Measurements from ENCODE around the gene NKX3-2.

NKX3-2 gene

DNA sequence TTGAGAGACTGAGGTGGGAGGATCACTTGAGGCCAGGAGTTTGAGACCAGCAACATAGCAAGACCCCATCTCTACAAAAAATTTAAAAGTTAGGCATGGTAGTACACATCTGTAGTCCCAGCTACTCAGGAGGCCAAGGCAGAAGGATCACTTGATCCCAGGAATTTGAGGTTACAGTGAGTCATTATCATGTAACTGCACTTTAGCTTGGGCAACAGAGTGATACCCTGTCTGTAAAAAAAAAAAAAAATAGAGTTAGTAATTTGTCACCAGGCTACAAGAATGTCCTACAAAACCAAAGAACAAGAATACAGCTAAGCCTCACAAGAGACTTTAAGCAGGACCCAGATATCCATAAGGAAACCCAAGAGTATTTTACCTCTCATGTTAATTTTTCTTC, 33.2 kb downstream of the NKX3-2 start:
- TF ChIP-seq GLIS3 (CRISPR knock-in tag; IDR thresholded peaks at IDR 0.05): no peak
- TF ChIP-seq CSDC2 (CRISPR knock-in tag; IDR thresholded peaks at IDR 0.05): no peak
- ATAC-seq: no peak

DNA sequence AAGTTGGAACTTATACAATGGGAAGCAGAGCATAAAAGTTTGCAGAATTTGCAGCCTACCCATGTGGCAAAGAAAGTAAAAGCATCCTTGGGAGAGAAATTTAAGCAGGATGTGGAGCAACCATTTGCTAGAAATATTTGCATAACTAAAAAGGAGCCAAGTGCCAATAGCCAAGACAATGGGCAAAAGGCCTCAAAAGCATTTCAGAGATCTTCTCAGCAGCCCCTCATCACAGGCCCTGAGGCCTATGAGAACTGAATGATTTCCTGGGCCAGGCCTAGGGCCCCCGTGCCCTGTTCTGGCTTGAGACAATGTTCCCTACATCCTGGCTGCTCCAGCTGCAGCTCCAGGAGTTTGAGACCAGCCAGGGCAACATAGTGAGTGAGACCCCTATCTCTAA, 34.9 kb downstream of the NKX3-2 start:
- no peak for ATAC-seq
- TF ChIP-seq GLIS3 (CRISPR knock-in tag; IDR thresholded peaks at IDR 0.05) (no peak), ZFP30 (CRISPR knock-in tag; IDR thresholded peaks at IDR 0.05) (no peak), ZFP3 (CRISPR knock-in tag; IDR thresholded peaks at IDR 0.05) (no peak), TOX (CRISPR knock-in tag; IDR thresholded peaks at IDR 0.05; ENCODE audit: borderline replicate concordance) (no peak), CREB5 (CRISPR knock-in tag; IDR thresholded peaks at IDR 0.05; ENCODE audit: low read depth) (no peak), ISL1 (CRISPR knock-in tag; IDR thresholded peaks at IDR 0.05) (no peak), CSDC2 (CRISPR knock-in tag; IDR thresholded peaks at IDR 0.05) (no peak), PPARA (CRISPR knock-in tag; IDR thresholded peaks at IDR 0.05; ENCODE audit: borderline replicate concordance) (no peak), ESRRG (CRISPR knock-in tag; IDR thresholded peaks at IDR 0.05) (no peak), SNAI2 (CRISPR knock-in tag; IDR thresholded peaks at IDR 0.05) (no peak), OSR1 (CRISPR knock-in tag; IDR thresholded peaks at IDR 0.05) (no peak), ZNF565 (CRISPR knock-in tag; conservative IDR thresholded peaks at IDR 0.05; ENCODE audit: low read depth) (no peak), ARNTL (CRISPR knock-in tag; IDR thresholded peaks at IDR 0.05; ENCODE audit: borderline replicate concordance, low read depth) (no peak), RARB (CRISPR knock-in tag; IDR thresholded peaks at IDR 0.05) (no peak), TCF4 (CRISPR knock-in tag; IDR thresholded peaks at IDR 0.05; ENCODE audit: borderline replicate concordance) (no peak), ZC3H10 (CRISPR knock-in tag; IDR thresholded peaks at IDR 0.05) (no peak), ZNF8 (CRISPR knock-in tag; IDR thresholded peaks at IDR 0.05) (no peak)
- TF ChIP-seq, protein P1, sequence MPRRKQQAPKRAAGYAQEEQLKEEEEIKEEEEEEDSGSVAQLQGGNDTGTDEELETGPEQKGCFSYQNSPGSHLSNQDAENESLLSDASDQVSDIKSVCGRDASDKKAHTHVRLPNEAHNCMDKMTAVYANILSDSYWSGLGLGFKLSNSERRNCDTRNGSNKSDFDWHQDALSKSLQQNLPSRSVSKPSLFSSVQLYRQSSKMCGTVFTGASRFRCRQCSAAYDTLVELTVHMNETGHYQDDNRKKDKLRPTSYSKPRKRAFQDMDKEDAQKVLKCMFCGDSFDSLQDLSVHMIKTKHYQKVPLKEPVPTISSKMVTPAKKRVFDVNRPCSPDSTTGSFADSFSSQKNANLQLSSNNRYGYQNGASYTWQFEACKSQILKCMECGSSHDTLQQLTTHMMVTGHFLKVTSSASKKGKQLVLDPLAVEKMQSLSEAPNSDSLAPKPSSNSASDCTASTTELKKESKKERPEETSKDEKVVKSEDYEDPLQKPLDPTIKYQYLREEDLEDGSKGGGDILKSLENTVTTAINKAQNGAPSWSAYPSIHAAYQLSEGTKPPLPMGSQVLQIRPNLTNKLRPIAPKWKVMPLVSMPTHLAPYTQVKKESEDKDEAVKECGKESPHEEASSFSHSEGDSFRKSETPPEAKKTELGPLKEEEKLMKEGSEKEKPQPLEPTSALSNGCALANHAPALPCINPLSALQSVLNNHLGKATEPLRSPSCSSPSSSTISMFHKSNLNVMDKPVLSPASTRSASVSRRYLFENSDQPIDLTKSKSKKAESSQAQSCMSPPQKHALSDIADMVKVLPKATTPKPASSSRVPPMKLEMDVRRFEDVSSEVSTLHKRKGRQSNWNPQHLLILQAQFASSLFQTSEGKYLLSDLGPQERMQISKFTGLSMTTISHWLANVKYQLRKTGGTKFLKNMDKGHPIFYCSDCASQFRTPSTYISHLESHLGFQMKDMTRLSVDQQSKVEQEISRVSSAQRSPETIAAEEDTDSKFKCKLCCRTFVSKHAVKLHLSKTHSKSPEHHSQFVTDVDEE (CRISPR knock-in tag; IDR thresholded peaks at IDR 0.05): no peak
- TF ChIP-seq, protein P2, sequence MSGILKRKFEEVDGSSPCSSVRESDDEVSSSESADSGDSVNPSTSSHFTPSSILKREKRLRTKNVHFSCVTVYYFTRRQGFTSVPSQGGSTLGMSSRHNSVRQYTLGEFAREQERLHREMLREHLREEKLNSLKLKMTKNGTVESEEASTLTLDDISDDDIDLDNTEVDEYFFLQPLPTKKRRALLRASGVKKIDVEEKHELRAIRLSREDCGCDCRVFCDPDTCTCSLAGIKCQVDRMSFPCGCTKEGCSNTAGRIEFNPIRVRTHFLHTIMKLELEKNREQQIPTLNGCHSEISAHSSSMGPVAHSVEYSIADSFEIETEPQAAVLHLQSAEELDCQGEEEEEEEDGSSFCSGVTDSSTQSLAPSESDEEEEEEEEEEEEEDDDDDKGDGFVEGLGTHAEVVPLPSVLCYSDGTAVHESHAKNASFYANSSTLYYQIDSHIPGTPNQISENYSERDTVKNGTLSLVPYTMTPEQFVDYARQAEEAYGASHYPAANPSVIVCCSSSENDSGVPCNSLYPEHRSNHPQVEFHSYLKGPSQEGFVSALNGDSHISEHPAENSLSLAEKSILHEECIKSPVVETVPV (CRISPR knock-in tag; IDR thresholded peaks at IDR 0.05): no peak
- TF ChIP-seq, protein P3, sequence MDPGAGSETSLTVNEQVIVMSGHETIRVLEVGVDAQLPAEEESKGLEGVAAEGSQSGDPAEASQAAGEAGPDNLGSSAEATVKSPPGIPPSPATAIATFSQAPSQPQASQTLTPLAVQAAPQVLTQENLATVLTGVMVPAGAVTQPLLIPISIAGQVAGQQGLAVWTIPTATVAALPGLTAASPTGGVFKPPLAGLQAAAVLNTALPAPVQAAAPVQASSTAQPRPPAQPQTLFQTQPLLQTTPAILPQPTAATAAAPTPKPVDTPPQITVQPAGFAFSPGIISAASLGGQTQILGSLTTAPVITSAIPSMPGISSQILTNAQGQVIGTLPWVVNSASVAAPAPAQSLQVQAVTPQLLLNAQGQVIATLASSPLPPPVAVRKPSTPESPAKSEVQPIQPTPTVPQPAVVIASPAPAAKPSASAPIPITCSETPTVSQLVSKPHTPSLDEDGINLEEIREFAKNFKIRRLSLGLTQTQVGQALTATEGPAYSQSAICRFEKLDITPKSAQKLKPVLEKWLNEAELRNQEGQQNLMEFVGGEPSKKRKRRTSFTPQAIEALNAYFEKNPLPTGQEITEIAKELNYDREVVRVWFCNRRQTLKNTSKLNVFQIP (CRISPR knock-in tag; IDR thresholded peaks at IDR 0.05; ENCODE audit: borderline replicate concordance, low read depth): no peak

GRCh38 chr4:13504374-13504773, 39.9 kb downstream of the NKX3-2 start:
- TF ChIP-seq, protein P3 (CRISPR knock-in tag; IDR thresholded peaks at IDR 0.05; ENCODE audit: borderline replicate concordance, low read depth): no peak
- TF ChIP-seq ZNF8 (CRISPR knock-in tag; IDR thresholded peaks at IDR 0.05) (no peak), ISL1 (CRISPR knock-in tag; IDR thresholded peaks at IDR 0.05) (no peak), ESRRG (CRISPR knock-in tag; IDR thresholded peaks at IDR 0.05) (no peak), ARNTL (CRISPR knock-in tag; IDR thresholded peaks at IDR 0.05; ENCODE audit: borderline replicate concordance, low read depth) (no peak), ZNF565 (CRISPR knock-in tag; conservative IDR thresholded peaks at IDR 0.05; ENCODE audit: low read depth) (no peak), ZFP30 (CRISPR knock-in tag; IDR thresholded peaks at IDR 0.05) (no peak), ZFP3 (CRISPR knock-in tag; IDR thresholded peaks at IDR 0.05) (no peak), PPARA (CRISPR knock-in tag; IDR thresholded peaks at IDR 0.05; ENCODE audit: borderline replicate concordance) (no peak), BACH2 (CRISPR knock-in tag; IDR thresholded peaks at IDR 0.05; ENCODE audit: borderline replicate concordance) (no peak), TCF4 (CRISPR knock-in tag; IDR thresholded peaks at IDR 0.05; ENCODE audit: borderline replicate concordance) (no peak), RARB (CRISPR knock-in tag; IDR thresholded peaks at IDR 0.05) (no peak), CREB5 (CRISPR knock-in tag; IDR thresholded peaks at IDR 0.05; ENCODE audit: low read depth) (no peak), GLIS3 (CRISPR knock-in tag; IDR thresholded peaks at IDR 0.05) (no peak), ZC3H10 (CRISPR knock-in tag; IDR thresholded peaks at IDR 0.05) (no peak)
- TF ChIP-seq, protein P2 (CRISPR knock-in tag; IDR thresholded peaks at IDR 0.05): no peak
- ATAC-seq: no peak
